Sigmoid colon (tissue), 7 donors: ENCODE results near the gene MACIR. TPM values are rescaled to one million over a fixed set of nuclear protein-coding genes. Genes with fewer than 3 reads are reported as not detected.
"Not testable (repeated sequence)": the region's sequence is repeated elsewhere in the genome, so short reads cannot be mapped to it uniquely, and the experiment has no call there.

Experiments used
- DNase-seq: peaks from one replicate; pipeline ENCODE4 v3.0.0-alpha.2; 2019
- H3K27ac ChIP-seq, 4 donors: fragments of 200-600 bp; sonication (generic); one replicate each; pipeline ENCODE4 v1.5.1; 2016 to 2019; ENCODE audit warnings: mild to moderate bottlenecking in 1 of 4
- H3K27me3 ChIP-seq, 3 donors: fragments of 200-600 bp; sonication (generic); one replicate each; pipeline ENCODE4 v1.5.1; 2019; ENCODE audit warnings: mild to moderate bottlenecking in 1 of 3
- H3K36me3 ChIP-seq, 4 donors: fragments of 200-600 bp; sonication (generic); one replicate each; pipeline ENCODE4 v1.5.1; 2016 to 2019
- H3K4me1 ChIP-seq, 4 donors: fragments of 200-600 bp; sonication (generic); one replicate each; pipeline ENCODE4 v1.5.1; 2017 to 2019
- H3K4me3 ChIP-seq, 4 donors: fragments of 200-600 bp; sonication (generic); one replicate each; pipeline ENCODE4 v1.5.1; 2017 to 2019; ENCODE audit warnings: mild to moderate bottlenecking in 2 of 4, moderate library complexity in 1 of 4
- H3K9me3 ChIP-seq, 4 donors: fragments of 200-600 bp in 3 of 4; sonication (generic) in 3 of 4; one replicate each; pipeline versions ENCODE4 v1.5.1 to v1.6.1; 2013 to 2019
- CTCF ChIP-seq, 4 experiments: fragments of 450-650 bp in 3 of 4; fragments of 200-600 bp in 1 of 4; IDR thresholded peaks; one replicate each; pipeline ENCODE4 v1.5.1; 2016 to 2019; ENCODE audit warnings: antibody characterized with exemption in 4 of 4, mild to moderate bottlenecking in 3 of 4, moderate library complexity in 2 of 4
- EP300 ChIP-seq, 4 donors: sonication (generic); formaldehyde crosslinking; IDR thresholded peaks; one replicate each; pipeline ENCODE4 v1.6.1; 2017; ENCODE audit warnings: antibody characterized with exemption in 4 of 4
- POLR2A ChIP-seq, 2 donors: fragments of 450-650 bp; IDR thresholded peaks; one replicate each; pipeline ENCODE4 v1.6.1; 2016; ENCODE audit warnings: antibody characterized with exemption in 2 of 2, mild to moderate bottlenecking in 2 of 2, moderate library complexity in 2 of 2
- POLR2AphosphoS5 ChIP-seq, 4 donors: sonication (generic); formaldehyde crosslinking; IDR thresholded peaks; one replicate each; pipeline ENCODE4 v1.6.1; 2017; ENCODE audit warnings: antibody characterized with exemption in 4 of 4
- WGBS, 2 donors: extraction: QIAGEN DNeasy Blood & Tissue Kit; methylation state at CpG; one replicate each; pipeline ENCODE4 v1.1.7; 2013; 5-methylcytosine and 5-hydroxymethylcytosine counted together
- intact Hi-C: fragments of 100-400 bp; cut with DNase I; formaldehyde crosslinking; loops from one replicate; pipeline ENCODE4 v1.15.1; 2023
- polyA plus RNA-seq, 3 donors: library from polyadenylated mRNA; stranded (reverse); fragments of 200-250 nt; gene quantifications; one replicate each; pipeline ENCODE4 v1.2.3, GENCODE V29; 2013
- total RNA-seq, 4 donors: library from RNA; depleted of rRNA; stranded (reverse); fragments of >200 nt; gene quantifications; one replicate each; pipeline ENCODE4 v1.1.0, GENCODE V29; 2016
- donor health status: healthy with polysubstance abuse.
- donor health status: Bipolar disorder and iron deficiency.
- donor health status: healthy.

Gene MACIR
- total and polyA plus RNA-seq, 7 donors, result 2.6 to 74.9 (median 9.3) TPM

GRCh38 chr5:103216137-103216536 is 42.4 kb upstream of the MACIR start:
- no peaks in the 10 kb centered on the region for H3K36me3 ChIP-seq
- intact Hi-C loops, result no loop called here
- H3K27ac ChIP-seq, result no peak overlapping the region
- no peak for DNase-seq
- no peak overlapping the region for H3K4me3 ChIP-seq
- 34 to 43% methylated on average over 2 of the region's 2 CpGs for WGBS, 2 donors
- no peaks in the 10 kb centered on the region for H3K27me3 ChIP-seq
- no peak for TF ChIP-seq CTCF (IDR thresholded peaks at IDR 0.05)
- TF ChIP-seq POLR2AphosphoS5 (IDR thresholded peaks at IDR 0.05), result no peak
- no peak for TF ChIP-seq POLR2A (IDR thresholded peaks at IDR 0.05)
- H3K9me3 ChIP-seq, result no peaks in the 10 kb centered on the region
- H3K4me1 ChIP-seq, result no peaks in the 10 kb centered on the region

GRCh38 chr5:103216697-103217096 is 41.9 kb upstream of the MACIR start:
- DNase-seq, result no peak
- Histone ChIP-seq H3K4me1 (no peaks in the 10 kb centered on the region), H3K27me3 (no peaks in the 10 kb centered on the region), H3K9me3 (no peaks in the 10 kb centered on the region), H3K4me3 (no peak overlapping the region), H3K36me3 (no peaks in the 10 kb centered on the region), H3K27ac (no peak overlapping the region)
- TF ChIP-seq EP300 (IDR thresholded peaks at IDR 0.05), result no peak
- no peak for TF ChIP-seq POLR2AphosphoS5 (IDR thresholded peaks at IDR 0.05)
- no peak for TF ChIP-seq POLR2A (IDR thresholded peaks at IDR 0.05)
- TF ChIP-seq CTCF (IDR thresholded peaks at IDR 0.05), result no peak
- WGBS, 2 donors, result 49 to 66% methylated on average over 2 of the region's 2 CpGs
- intact Hi-C loops, result no loop called here

GRCh38 chr5:103217101-103217500 is 41.5 kb upstream of the MACIR start:
- DNase-seq, result no peak

GRCh38 chr5:103218164-103218563 is 40.4 kb upstream of the MACIR start:
- TF ChIP-seq EP300 (IDR thresholded peaks at IDR 0.05) (no peak), CTCF (IDR thresholded peaks at IDR 0.05) (no peak), POLR2AphosphoS5 (IDR thresholded peaks at IDR 0.05) (no peak), POLR2A (IDR thresholded peaks at IDR 0.05) (no peak)
- intact Hi-C loops, result no loop called here
- H3K27me3 ChIP-seq, result no peaks in the 10 kb centered on the region
- no peaks in the 10 kb centered on the region for H3K4me1 ChIP-seq
- DNase-seq, result no peak
- 60 to 77% methylated on average over 5 of the region's 5 CpGs for WGBS, 2 donors
- H3K27ac ChIP-seq, result no peak overlapping the region
- H3K9me3 ChIP-seq, result no peaks in the 10 kb centered on the region
- no peaks in the 10 kb centered on the region for H3K36me3 ChIP-seq
- H3K4me3 ChIP-seq, result no peak overlapping the region

More at GRCh38 chr5:103217101-103217500, 41.5 kb upstream of the MACIR start:
- Histone ChIP-seq H3K36me3 (no peaks in the 10 kb centered on the region), H3K27me3 (no peaks in the 10 kb centered on the region), H3K4me1 (no peaks in the 10 kb centered on the region), H3K4me3 (no peak overlapping the region), H3K27ac (no peak overlapping the region), H3K9me3 (no peaks in the 10 kb centered on the region)
- TF ChIP-seq EP300 (IDR thresholded peaks at IDR 0.05), result no peak
- TF ChIP-seq POLR2AphosphoS5 (IDR thresholded peaks at IDR 0.05), result no peak
- TF ChIP-seq CTCF (IDR thresholded peaks at IDR 0.05), result no peak
- TF ChIP-seq POLR2A (IDR thresholded peaks at IDR 0.05), result no peak
- intact Hi-C loops, result no loop called here

- H3K4me3 ChIP-seq, H3K9me3 ChIP-seq, DNase-seq, intact Hi-C loops, H3K36me3 ChIP-seq, H3K27me3 ChIP-seq, H3K27ac ChIP-seq, H3K4me1 ChIP-seq: not testable (repeated sequence)
- 96 to 98% methylated on average over 2 of the region's 2 CpGs for WGBS, 2 donors
These were observed 39.5 kb upstream of the MACIR start for GRCh38 chr5:103219074-103219473.
